Kidney (tissue), 22 donors: Measurements from ENCODE around the gene SIGLEC5. TPM values are rescaled to one million over a fixed set of nuclear protein-coding genes. Genes with fewer than 3 reads are reported as not detected.
"Not testable (repeated sequence)": the region's sequence is repeated elsewhere in the genome, so short reads cannot be mapped to it uniquely, and the experiment has no call there.

Experiments used
- DNase-seq, 5 donors: peaks; one replicate each; pipeline ENCODE4 v3.0.0-alpha.2; 2013 to 2020
- FAIRE-seq: peaks from 2 replicates; lab custom pipeline; 2012; peaks lifted over from hg19 to GRCh38; lab: Jason Lieb, UNC
- H3K27ac ChIP-seq, 2 donors: one replicate each; pipeline ENCODE4 v1.7.0; 2013; ENCODE audit warnings: low read depth in 2 of 2, low read length in 2 of 2, inconsistent platforms in 1 of 2
- H3K27me3 ChIP-seq: one replicate; pipeline ENCODE4 v1.7.1; 2013; ENCODE audit warnings: low read length, inconsistent platforms; ENCODE audit not compliant: control insufficient read depth, insufficient read depth
- H3K36me3 ChIP-seq, 3 donors: one replicate each; pipeline versions ENCODE4 v1.7.0 to v1.7.1; 2013; ENCODE audit warnings: low read length in 3 of 3, control low read depth in 1 of 3, inconsistent platforms in 1 of 3; ENCODE audit not compliant: insufficient read depth in 3 of 3, control insufficient read depth in 2 of 3
- H3K4me1 ChIP-seq, 3 donors: one replicate each; pipeline versions ENCODE4 v1.7.0 to v1.7.1; 2013; ENCODE audit warnings: low read length in 3 of 3, inconsistent platforms in 1 of 3, low read depth in 1 of 3; ENCODE audit not compliant: control insufficient read depth in 2 of 3, insufficient read depth in 2 of 3
- H3K4me3 ChIP-seq, 3 donors: one replicate each; pipeline versions ENCODE4 v1.7.0 to v1.8.1; 2013; ENCODE audit warnings: low read length in 3 of 3, control low read depth in 1 of 3, inconsistent platforms in 1 of 3
- H3K9ac ChIP-seq, 3 donors: one replicate each; pipeline versions ENCODE4 v1.7.0 to v1.7.1; 2013; ENCODE audit warnings: low read length in 3 of 3, control low read depth in 1 of 3, inconsistent platforms in 1 of 3
- H3K9me3 ChIP-seq, 3 donors: one replicate each; pipeline versions ENCODE4 v1.7.0 to v1.7.1; 2013; ENCODE audit warnings: low read length in 3 of 3, control low read depth in 1 of 3, inconsistent platforms in 1 of 3; ENCODE audit not compliant: control insufficient read depth in 2 of 3, insufficient read depth in 1 of 3
- CTCF ChIP-seq: IDR thresholded peaks from 3 replicates; pipeline ENCODE4 v1.5.1; 2012; ENCODE audit warnings: mild to moderate bottlenecking, moderate library complexity, borderline replicate concordance; ENCODE audit not compliant: insufficient read depth; ENCODE audit errors: extremely low read depth
- intact Hi-C: fragments of 100-400 bp; cut with DNase I; formaldehyde crosslinking; loops from one replicate; pipeline ENCODE4 v1.11.1; 2022
- long read RNA-seq, 10 donors: library from polyadenylated mRNA in 1 of 10; unstranded in 1 of 10; transcript quantifications; one replicate each; pipeline ENCODE4 v2.0.0 and lab custom pipeline, GENCODE V29; 2021 to 2026
- polyA plus RNA-seq: library from polyadenylated mRNA; stranded (reverse); fragments of 350-450 nt; fragmentation: Illumina TruSeq; extraction: RNeasy Lipid Tissue Mini Kit (QIAGEN cat#74804); gene quantifications from one replicate; pipeline ENCODE4 v1.2.3, GENCODE V29; 2014; ENCODE audit warnings: low read depth, low replicate concordance; ENCODE audit not compliant: insufficient read depth
- total RNA-seq: library from RNA; stranded (reverse); fragmentation: NEBNext Ultra II Directional; extraction: Animal tissue kit (Norgen Biotek cat#: 25700); gene quantifications from one replicate; pipeline ENCODE4 v1.2.1, GENCODE V29; 2021
- donor health status: control.
- donor health status: control.
- donor health status: control.
- donor health status: control.
- donor health status: control.
- donor health status: DM: yes; HTN: yes; CAD: no.
- donor health status: Normal renal cell carcinoma (clear cell type).

The SIGLEC5 gene
- total RNA-seq (not detected), polyA plus RNA-seq (not detected)
- long read RNA-seq, donor 1: 0 reads
- long read RNA-seq, donor 2: 0 reads
- long read RNA-seq, donor 3: 0 reads
- long read RNA-seq, donor 4: 0 reads
- long read RNA-seq, donor 5: 0 reads
- long read RNA-seq, donor 6: 0 reads
- long read RNA-seq, donor 7: 0 reads
- long read RNA-seq, donor 8: 0 reads
- long read RNA-seq, donor 9: 0 reads
- long read RNA-seq, donor 10: 0 reads

- H3K9ac ChIP-seq, H3K27ac ChIP-seq, H3K36me3 ChIP-seq, H3K4me1 ChIP-seq, H3K4me3 ChIP-seq, DNase-seq, intact Hi-C loops, H3K9me3 ChIP-seq, FAIRE-seq, H3K27me3 ChIP-seq: not testable (repeated sequence)
Observed at GRCh38 chr19:51630315-51630714, at the start of gene SIGLEC5. Gene SIGLEC5, minus strand, starts transcription at chr19:51630401. Its CDS starts 66 bp downstream, at chr19:51630335.

- no peak for DNase-seq
- intact Hi-C loops: no loop called here
- no peak for FAIRE-seq
- no peak overlapping the region for H3K9ac ChIP-seq
- H3K27me3 ChIP-seq: no peaks in the 10 kb centered on the region
- H3K36me3 ChIP-seq: no peaks in the 10 kb centered on the region
- H3K4me3 ChIP-seq: no peak overlapping the region
- no peaks in the 10 kb centered on the region for H3K9me3 ChIP-seq
- no peak for TF ChIP-seq CTCF
- no peaks in the 10 kb centered on the region for H3K4me1 ChIP-seq
- H3K27ac ChIP-seq: no peak overlapping the region
Observed at GRCh38 chr19:51676566-51677083, 46.4 kb upstream of the SIGLEC5 start.

- H3K9me3 ChIP-seq, H3K36me3 ChIP-seq, H3K27ac ChIP-seq, H3K9ac ChIP-seq, H3K4me3 ChIP-seq, intact Hi-C loops, FAIRE-seq, H3K4me1 ChIP-seq, DNase-seq, H3K27me3 ChIP-seq: not testable (repeated sequence)
Observed at GRCh38 chr19:51675911-51676565, 45.8 kb upstream of the SIGLEC5 start.

GRCh38 chr19:51668216-51668615 is 38.0 kb upstream of the SIGLEC5 start:
- no peaks in the 10 kb centered on the region for H3K27me3 ChIP-seq
- H3K9ac ChIP-seq: no peak overlapping the region
- H3K27ac ChIP-seq: no peak overlapping the region
- no peak for TF ChIP-seq CTCF
- intact Hi-C loops: no loop called here
- no peaks in the 10 kb centered on the region for H3K9me3 ChIP-seq
- H3K4me3 ChIP-seq: no peak overlapping the region
- H3K4me1 ChIP-seq: no peaks in the 10 kb centered on the region
- DNase-seq (no peak), FAIRE-seq (no peak)
- H3K36me3 ChIP-seq: no peaks in the 10 kb centered on the region
